HEK293 (cell line): ENCODE measurements around the gene ZNF408.

Experiments
- CTCF ChIA-PET: fragments of 350-600 bp; formaldehyde crosslinking; extraction: SDS; loops from one replicate; lab custom pipeline; 2021; ENCODE audit warnings: antibody characterized with exemption; lab: Yijun Ruan, JAX
- POLR2A ChIA-PET: fragments of 300-600 bp; formaldehyde crosslinking; extraction: SDS; loops from one replicate; lab custom pipeline; 2020; ENCODE audit warnings: antibody characterized with exemption, inconsistent platforms; lab: Yijun Ruan, JAX
- H3K27ac ChIP-seq: fragments of 200-500 bp; sonication (Bioruptor generic); 2 replicates; pipeline ENCODE4 v1.5.1; 2014; ENCODE audit warnings: low read depth, low read length, control low read depth, inconsistent platforms; ENCODE audit errors: extremely low read depth
- H3K36me3 ChIP-seq, 2 experiments: fragments of 200-500 bp in 1 of 2; sonication (Bioruptor generic) in 1 of 2; 1 replicate in 1 of 2; 2 replicates in 1 of 2; pipeline ENCODE4 v1.5.1; 2014 to 2017; ENCODE audit warnings: inconsistent platforms in 2 of 2, low read length in 2 of 2; ENCODE audit not compliant: control insufficient read depth in 2 of 2, insufficient read depth in 1 of 2
- H3K4me1 ChIP-seq: fragments of 200-500 bp; sonication (Bioruptor generic); 2 replicates; pipeline ENCODE4 v1.5.1; 2014; ENCODE audit warnings: mild to moderate bottlenecking, low read length, inconsistent platforms; ENCODE audit not compliant: control insufficient read depth, insufficient read depth
- H3K4me3 ChIP-seq: 2 replicates; pipeline ENCODE4 v1.5.1; 2011; ENCODE audit warnings: low read depth, mild to moderate bottlenecking, control low read depth, low read length, moderate library complexity
- H3K9me3 ChIP-seq: fragments of 200-500 bp; sonication (Bioruptor generic); 2 replicates; pipeline ENCODE4 v1.5.1; 2014; ENCODE audit warnings: low read depth, low read length, inconsistent platforms; ENCODE audit not compliant: control insufficient read depth, insufficient read depth
- KLF1 ChIP-seq: fragments of 450-650 bp; formaldehyde crosslinking; IDR thresholded peaks from 2 replicates; pipeline ENCODE4 v1.5.1; 2016; ENCODE audit warnings: missing biosample characterization, missing genetic modification characterization
- KLF17 ChIP-seq: fragments of 450-650 bp; formaldehyde crosslinking; IDR thresholded peaks from 2 replicates; pipeline ENCODE4 v1.5.1; 2016; ENCODE audit warnings: missing biosample characterization, missing genetic modification characterization
- KLF7 ChIP-seq: fragments of 450-650 bp; formaldehyde crosslinking; IDR thresholded peaks from 2 replicates; pipeline ENCODE4 v1.5.1; 2016; ENCODE audit warnings: missing biosample characterization, missing genetic modification characterization, borderline replicate concordance
- MYNN ChIP-seq: fragments of 450-650 bp; formaldehyde crosslinking; IDR thresholded peaks from 2 replicates; pipeline ENCODE4 v1.5.1; 2016; ENCODE audit warnings: missing biosample characterization, missing genetic modification characterization, borderline replicate concordance
- OSR2 ChIP-seq: fragments of 450-650 bp; formaldehyde crosslinking; IDR thresholded peaks from 2 replicates; pipeline ENCODE4 v1.5.1; 2016; ENCODE audit warnings: missing biosample characterization, missing genetic modification characterization
- PRDM6 ChIP-seq: fragments of 450-650 bp; formaldehyde crosslinking; IDR thresholded peaks from 2 replicates; pipeline ENCODE4 v1.5.1; 2017; ENCODE audit warnings: missing biosample characterization, missing genetic modification characterization
- SALL2 ChIP-seq: fragments of 450-650 bp; formaldehyde crosslinking; IDR thresholded peaks from 2 replicates; pipeline ENCODE4 v1.5.0; 2017; ENCODE audit warnings: missing biosample characterization, mild to moderate bottlenecking, missing genetic modification characterization, borderline replicate concordance
- SETDB1 ChIP-seq: IDR thresholded peaks from one replicate; pipeline ENCODE4 v1.6.1; 2017; ENCODE audit warnings: mild to moderate bottlenecking, low read length, moderate library complexity, mixed read lengths; ENCODE audit not compliant: insufficient read length
- TCF7L2 ChIP-seq: IDR thresholded peaks from 2 replicates; pipeline ENCODE4 v1.6.1; 2011; ENCODE audit warnings: low read depth, mild to moderate bottlenecking, inconsistent platforms, low read length, moderate library complexity, borderline replicate concordance
- WT1 ChIP-seq: fragments of 450-650 bp; formaldehyde crosslinking; IDR thresholded peaks from 2 replicates; pipeline ENCODE4 v1.5.1; 2016; ENCODE audit warnings: missing biosample characterization, missing genetic modification characterization
- ZBTB21 ChIP-seq: fragments of 450-650 bp; formaldehyde crosslinking; IDR thresholded peaks from 2 replicates; pipeline ENCODE4 v1.5.1; 2017; ENCODE audit warnings: missing biosample characterization, missing genetic modification characterization
- ZIC2 ChIP-seq: fragments of 450-650 bp; formaldehyde crosslinking; IDR thresholded peaks from 2 replicates; pipeline ENCODE4 v1.5.1; 2016; ENCODE audit warnings: missing biosample characterization, missing genetic modification characterization
- ZNF24 ChIP-seq: fragments of 450-650 bp; formaldehyde crosslinking; IDR thresholded peaks from 2 replicates; pipeline ENCODE4 v1.5.1; 2016; ENCODE audit warnings: missing biosample characterization, missing genetic modification characterization
- ZNF350 ChIP-seq: fragments of 450-650 bp; formaldehyde crosslinking; IDR thresholded peaks from 2 replicates; pipeline ENCODE4 v1.5.0; 2017; ENCODE audit warnings: missing biosample characterization, mild to moderate bottlenecking, missing genetic modification characterization
- ZNF366 ChIP-seq: fragments of 450-650 bp; formaldehyde crosslinking; conservative IDR thresholded peaks from 2 replicates; pipeline ENCODE4 v1.5.1; 2016; ENCODE audit warnings: missing biosample characterization, missing genetic modification characterization
- ZNF398 ChIP-seq: fragments of 450-650 bp; formaldehyde crosslinking; IDR thresholded peaks from 2 replicates; pipeline ENCODE4 v1.5.1; 2017; ENCODE audit warnings: missing biosample characterization, missing genetic modification characterization
- ZNF423 ChIP-seq: fragments of 450-650 bp; formaldehyde crosslinking; IDR thresholded peaks from 2 replicates; pipeline ENCODE4 v1.5.1; 2016; ENCODE audit warnings: missing biosample characterization, missing genetic modification characterization
- ZNF426 ChIP-seq: fragments of 450-650 bp; formaldehyde crosslinking; IDR thresholded peaks from 2 replicates; pipeline ENCODE4 v1.5.1; 2017; ENCODE audit warnings: missing biosample characterization, missing genetic modification characterization, mild to moderate bottlenecking, inconsistent platforms, moderate library complexity
- ZNF501 ChIP-seq: fragments of 450-650 bp; formaldehyde crosslinking; IDR thresholded peaks from 2 replicates; pipeline ENCODE4 v1.5.1; 2016; ENCODE audit warnings: missing biosample characterization, missing genetic modification characterization
- ZNF521 ChIP-seq: fragments of 450-650 bp; formaldehyde crosslinking; IDR thresholded peaks from 2 replicates; pipeline ENCODE4 v1.5.1; 2017; ENCODE audit warnings: missing biosample characterization, mild to moderate bottlenecking, missing genetic modification characterization
- ZNF596 ChIP-seq: fragments of 450-650 bp; IDR thresholded peaks from 2 replicates; pipeline ENCODE4 v1.5.0; 2018; ENCODE audit warnings: missing biosample characterization, mild to moderate bottlenecking, missing genetic modification characterization, moderate library complexity
- ZNF623 ChIP-seq: fragments of 450-650 bp; formaldehyde crosslinking; IDR thresholded peaks from 2 replicates; pipeline ENCODE4 v1.5.1; 2016; ENCODE audit warnings: missing biosample characterization, missing genetic modification characterization
- ZNF677 ChIP-seq: fragments of 450-650 bp; IDR thresholded peaks from 2 replicates; pipeline ENCODE4 v1.5.0; 2018; ENCODE audit warnings: missing biosample characterization, mild to moderate bottlenecking, missing genetic modification characterization, moderate library complexity
- ZNF768 ChIP-seq: fragments of 450-650 bp; formaldehyde crosslinking; IDR thresholded peaks from 2 replicates; pipeline ENCODE4 v1.5.1; 2018; ENCODE audit warnings: missing biosample characterization, mild to moderate bottlenecking, missing genetic modification characterization
- ZNF785 ChIP-seq: fragments of 450-650 bp; formaldehyde crosslinking; IDR thresholded peaks from 2 replicates; pipeline ENCODE4 v1.5.1; 2016; ENCODE audit warnings: missing biosample characterization, missing genetic modification characterization
- ZNF791 ChIP-seq: fragments of 450-650 bp; formaldehyde crosslinking; IDR thresholded peaks from 2 replicates; pipeline ENCODE4 v1.5.1; 2016; ENCODE audit warnings: missing biosample characterization, missing genetic modification characterization
- ZSCAN5A ChIP-seq: fragments of 450-650 bp; formaldehyde crosslinking; IDR thresholded peaks from 2 replicates; pipeline ENCODE4 v1.5.1; 2016; ENCODE audit warnings: missing biosample characterization, missing genetic modification characterization

ZNF408 gene

GRCh38 chr11:46719543-46720218 is 18.9 kb downstream of the ZNF408 start:
- no peaks in the 10 kb centered on the region for H3K9me3 ChIP-seq
- no peak for TF ChIP-seq TCF7L2
- no peak for TF ChIP-seq ZNF398
- no peak for TF ChIP-seq KLF7 (tag by site-specific recombination)
- no peak for TF ChIP-seq ZNF24 (tag by site-specific recombination)
- no peak for TF ChIP-seq ZNF596
- no peak for TF ChIP-seq SETDB1
- no peak for TF ChIP-seq ZNF785
- TF ChIP-seq ZNF623 (tag by site-specific recombination), result no peak
- no peak for TF ChIP-seq ZNF521 (tag by site-specific recombination)
- TF ChIP-seq KLF1, result no peak
- TF ChIP-seq ZSCAN5A (tag by site-specific recombination), result no peak
- no peak for TF ChIP-seq ZNF366 (tag by site-specific recombination)
- no peaks in the 10 kb centered on the region for H3K36me3 ChIP-seq
- no peaks in the 10 kb centered on the region for H3K4me1 ChIP-seq
- POLR2A ChIA-PET, result no interaction called here
- H3K27ac ChIP-seq, result no peak overlapping the region
- CTCF ChIA-PET, result no interaction called here
- no peak overlapping the region for H3K4me3 ChIP-seq

- no peaks in the 10 kb centered on the region for H3K9me3 ChIP-seq
- no peak overlapping the region for H3K4me3 ChIP-seq
- H3K36me3 ChIP-seq, result no peaks in the 10 kb centered on the region
- no peak overlapping the region for H3K27ac ChIP-seq
- no peaks in the 10 kb centered on the region for H3K4me1 ChIP-seq
- ChIA-PET CTCF (no interaction called here), POLR2A (no interaction called here)
- no peak for TF ChIP-seq ZNF501 (tag by site-specific recombination)
- TF ChIP-seq MYNN (tag by site-specific recombination), result no peak
- no peak for TF ChIP-seq ZNF423
- no peak for TF ChIP-seq ZNF521 (tag by site-specific recombination)
- no peak for TF ChIP-seq ZIC2
- no peak for TF ChIP-seq SALL2 (tag by site-specific recombination)
- no peak for TF ChIP-seq WT1 (tag by site-specific recombination)
- no peak for TF ChIP-seq ZNF768 (tag by site-specific recombination)
- TF ChIP-seq ZBTB21 (tag by site-specific recombination), result no peak
- TF ChIP-seq PRDM6 (tag by site-specific recombination), result no peak
- TF ChIP-seq ZNF426 (tag by site-specific recombination), result no peak
- TF ChIP-seq ZNF350 (tag by site-specific recombination), result no peak
- TF ChIP-seq KLF17, result no peak
- TF ChIP-seq ZNF791 (tag by site-specific recombination), result no peak
- no peak for TF ChIP-seq ZNF677 (tag by site-specific recombination)
- TF ChIP-seq OSR2, result no peak
Measured at GRCh38 chr11:46721286-46721685, 20.5 kb downstream of the ZNF408 start.
